GM18502 (cell line): Measurements from ENCODE around the gene SMC4.

Experiments used
- ATAC-seq: cut with Tn5 transposase; IDR thresholded peaks from one replicate; pipeline ENCODE4 v1.9.1; 2021; ENCODE audit warnings: mild to moderate bottlenecking; ENCODE audit not compliant: unreplicated experiment, poor library complexity

Gene SMC4

DNA sequence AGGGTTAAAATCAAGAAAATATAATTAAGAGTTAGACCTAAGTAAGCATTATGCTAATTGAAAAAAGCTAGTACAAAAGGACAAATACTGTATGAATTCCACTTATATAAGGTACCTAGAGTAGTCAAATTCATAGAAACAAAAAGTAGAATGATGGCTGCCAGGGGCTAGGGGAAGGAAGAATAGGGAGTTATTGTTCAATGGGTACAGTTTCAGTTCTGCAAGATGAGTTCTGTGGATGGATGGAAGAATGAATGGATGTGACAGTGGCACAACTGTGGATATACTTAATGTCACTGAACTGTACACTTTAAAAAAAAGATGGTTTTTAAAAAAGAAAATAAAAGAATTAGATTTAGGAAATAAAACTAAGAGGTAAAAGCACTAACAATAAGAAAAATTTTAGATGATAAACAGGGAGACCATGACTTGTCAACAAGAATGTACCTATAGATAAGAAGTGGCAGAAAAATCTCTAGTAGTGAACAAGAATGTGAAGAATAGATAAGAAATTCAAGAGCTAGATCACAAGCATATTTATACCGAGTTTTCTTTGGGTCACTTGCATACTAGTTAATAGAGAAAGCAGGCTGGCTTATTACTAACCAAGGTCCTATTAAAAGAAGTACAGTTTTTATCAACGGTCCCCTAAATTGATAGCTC lies 6.0 kb upstream of the SMC4 start:
- no peak for ATAC-seq

DNA sequence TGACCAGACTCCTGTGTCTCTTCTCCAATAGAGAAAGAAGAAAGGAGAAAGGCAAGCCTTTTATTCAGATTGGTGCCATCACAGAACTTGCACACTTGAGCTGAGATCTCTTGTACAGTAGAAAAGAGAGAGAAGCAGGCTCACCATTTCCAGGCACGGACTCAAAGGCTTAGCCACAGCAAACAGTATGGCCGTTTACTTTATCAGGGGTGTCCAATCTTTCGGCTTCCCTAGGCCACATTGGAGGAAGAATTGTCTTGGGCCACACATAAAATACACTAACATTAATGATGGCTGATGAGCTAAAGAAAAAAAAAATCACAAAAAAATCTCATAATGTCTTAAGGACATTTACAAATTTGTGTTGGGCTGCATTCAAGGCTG lies 5.4 kb upstream of the SMC4 start:
- no peak for ATAC-seq

DNA sequence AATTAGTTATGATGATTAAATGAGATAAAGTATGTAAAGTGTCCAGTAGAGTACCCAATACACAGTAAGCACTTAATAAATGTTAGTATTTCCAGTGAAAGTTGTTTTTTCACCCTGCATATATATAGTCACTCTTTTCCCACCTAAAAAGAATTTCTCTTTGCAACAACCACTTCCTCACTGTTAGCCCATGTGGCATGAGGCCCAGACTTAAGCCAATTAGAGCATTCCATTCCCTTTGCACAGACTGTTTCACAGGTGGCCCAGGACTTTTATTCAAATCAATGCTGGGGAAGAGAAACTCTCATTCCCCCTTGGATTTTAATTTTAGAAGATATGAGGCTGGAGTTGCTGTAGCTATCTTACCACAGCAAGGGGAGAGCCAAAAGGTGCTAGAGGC lies 4.2 kb upstream of the SMC4 start:
- ATAC-seq, result no peak

DNA sequence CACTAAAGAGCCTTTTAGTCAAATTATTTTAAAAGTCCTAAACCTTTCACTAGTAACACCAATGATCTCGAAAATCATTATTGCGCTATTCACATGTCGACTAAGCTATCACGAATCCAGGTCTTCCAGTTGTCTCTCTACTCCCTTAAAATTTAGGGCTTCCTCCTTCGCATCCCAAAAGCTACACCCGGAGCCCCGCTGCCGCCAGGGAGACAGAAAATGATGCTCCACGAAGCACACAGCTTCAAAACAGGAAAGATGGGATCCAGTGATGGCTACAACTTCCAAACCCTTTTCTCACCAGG lies 678 bp upstream of the SMC4 start:
- ATAC-seq, result peak; percentile 9

DNA sequence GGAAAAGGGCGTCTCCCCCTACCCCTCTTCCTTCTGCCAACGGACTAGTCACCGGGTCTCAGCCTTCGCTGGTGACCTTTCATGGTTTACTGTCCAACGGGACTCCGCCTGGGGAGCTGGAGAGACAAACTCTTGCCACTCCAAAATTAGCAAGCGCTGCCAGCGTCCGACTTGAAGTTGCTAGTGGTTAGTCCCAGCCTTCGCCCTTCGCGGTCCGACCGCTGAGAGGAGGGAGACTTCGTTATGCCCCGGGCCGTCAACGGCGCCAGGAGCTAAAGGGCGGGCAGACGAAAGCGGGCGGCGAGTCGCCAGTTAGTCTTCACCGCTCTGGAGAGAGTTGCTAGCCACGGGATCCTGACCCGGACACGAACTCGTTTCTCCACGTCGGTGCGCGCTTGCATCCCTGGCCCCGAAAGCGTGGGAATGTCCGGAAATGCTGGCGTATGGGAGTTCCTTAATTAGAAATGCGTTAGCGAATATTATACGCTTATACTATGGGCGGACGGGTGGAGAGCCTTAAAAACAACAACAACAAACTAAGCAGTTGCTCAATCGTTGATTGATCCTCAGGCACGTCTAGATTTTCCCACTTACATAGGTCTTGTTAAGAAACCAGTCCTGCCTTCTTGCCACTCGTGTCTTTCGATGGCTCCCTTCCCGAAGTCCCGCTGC lies 716 bp downstream of the SMC4 start:
- ATAC-seq, result peak; percentile 21

DNA sequence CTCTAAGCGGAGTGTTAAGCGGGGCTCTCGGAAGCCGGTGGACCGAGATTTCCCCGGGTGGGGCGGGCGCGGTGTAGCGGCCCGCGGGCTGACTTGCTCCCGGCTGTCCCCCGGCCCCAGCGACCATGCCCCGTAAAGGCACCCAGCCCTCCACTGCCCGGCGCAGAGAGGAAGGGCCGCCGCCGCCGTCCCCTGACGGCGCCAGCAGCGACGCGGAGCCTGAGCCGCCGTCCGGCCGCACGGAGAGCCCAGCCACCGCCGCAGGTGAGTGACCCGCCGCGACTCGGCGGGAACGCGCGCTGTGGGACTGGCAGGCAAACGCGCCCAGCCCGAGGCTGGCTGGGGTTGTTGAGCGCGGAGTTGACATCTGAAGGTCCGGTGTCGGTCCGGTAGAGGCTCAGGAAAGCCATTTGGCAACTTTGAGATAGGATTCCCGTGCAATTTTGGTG lies 1.3 kb downstream of the SMC4 start:
- no peak for ATAC-seq

DNA sequence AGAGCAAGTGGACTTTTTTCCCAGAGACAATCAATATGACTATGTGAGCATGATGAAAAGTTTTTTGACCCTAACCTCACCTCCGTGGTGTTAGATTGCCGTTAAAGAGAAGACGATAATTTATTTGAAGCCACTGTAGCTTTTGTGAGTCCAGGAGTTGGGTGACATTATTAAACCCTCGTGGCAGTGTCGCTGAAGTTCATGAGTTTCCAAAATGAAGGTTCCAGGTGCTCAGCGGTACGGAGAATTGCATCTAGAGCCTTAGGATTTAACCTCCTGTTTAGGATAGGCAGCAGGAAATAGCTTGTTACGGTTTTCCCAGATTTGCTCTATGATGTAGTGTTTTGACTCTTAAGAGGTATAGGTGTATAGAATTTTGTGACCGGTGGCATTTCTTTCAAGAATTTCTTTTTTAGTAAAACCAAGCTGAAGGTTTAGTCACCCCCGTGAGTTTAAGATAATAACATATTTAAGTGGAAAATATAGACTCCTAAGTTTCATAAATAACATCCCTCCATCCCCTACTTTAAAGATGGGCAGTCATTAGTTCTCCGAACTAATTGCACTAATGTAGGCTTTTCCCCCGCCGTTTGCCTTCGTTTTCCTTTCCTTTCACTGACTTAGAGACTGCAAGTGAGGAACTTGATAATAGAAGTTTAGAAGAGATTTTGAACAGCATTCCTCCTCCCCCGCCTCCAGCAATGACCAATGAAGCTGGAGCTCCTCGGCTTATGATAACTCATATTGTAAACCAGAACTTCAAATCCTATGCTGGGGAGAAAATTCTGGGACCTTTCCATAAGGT lies 2.0 kb downstream of the SMC4 start:
- no peak for ATAC-seq

DNA sequence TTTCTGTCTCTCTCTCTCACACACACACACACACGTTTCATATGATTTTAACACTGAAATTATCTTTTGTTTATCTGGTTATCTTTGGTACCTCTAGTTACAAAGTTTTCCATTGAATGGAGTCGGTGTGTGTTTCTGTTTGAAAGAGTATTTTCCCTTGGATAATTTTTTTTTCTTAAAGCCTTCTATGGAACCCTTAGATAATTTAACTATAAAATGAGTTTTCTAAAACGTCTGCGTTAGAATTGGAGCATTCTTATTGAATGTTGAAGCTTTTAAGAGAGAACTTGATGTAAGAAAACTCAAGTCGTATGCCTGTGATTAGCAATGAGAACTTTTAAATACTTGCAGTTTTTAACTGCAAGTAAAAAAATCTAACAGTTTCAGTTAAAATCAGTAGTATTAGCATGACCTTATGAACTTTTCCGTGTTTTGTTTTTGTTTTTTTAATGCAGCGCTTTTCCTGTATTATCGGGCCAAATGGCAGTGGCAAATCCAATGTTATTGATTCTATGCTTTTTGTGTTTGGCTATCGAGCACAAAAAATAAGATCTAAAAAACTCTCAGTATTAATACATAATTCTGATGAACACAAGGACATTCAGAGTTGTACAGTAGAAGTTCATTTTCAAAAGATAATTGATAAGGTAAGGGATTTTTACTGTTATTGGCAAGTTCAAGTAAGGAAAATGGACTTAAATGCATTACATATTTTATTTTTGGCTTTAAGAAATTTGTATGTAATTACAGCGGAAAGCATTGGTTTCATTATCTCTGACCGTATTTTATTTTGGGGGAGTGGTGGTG lies 3.0 kb downstream of the SMC4 start:
- ATAC-seq, result no peak

DNA sequence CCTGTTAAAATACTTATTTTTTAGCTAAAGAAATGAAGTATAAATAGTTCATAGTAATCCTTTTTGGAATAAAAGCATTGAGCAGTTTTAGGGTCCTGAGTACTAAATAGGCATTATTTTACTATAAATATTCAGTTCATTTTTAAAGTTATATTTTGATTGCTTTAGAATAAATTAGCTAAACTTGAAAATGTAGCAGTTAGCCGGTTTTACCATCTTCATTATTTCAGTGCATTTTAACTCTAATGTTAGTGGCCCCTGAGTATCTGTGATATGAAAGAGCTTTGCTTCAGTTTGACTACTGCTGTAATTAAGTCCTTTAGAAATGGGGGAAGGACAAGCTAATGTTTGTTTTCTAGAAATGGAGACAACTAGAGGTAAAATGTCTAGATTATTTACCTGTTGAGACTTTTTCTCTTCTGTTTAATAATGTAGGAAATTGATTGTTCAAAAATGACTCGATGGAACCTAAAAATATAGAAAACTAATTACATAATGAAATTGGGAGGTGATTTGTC lies 3.6 kb downstream of the SMC4 start:
- ATAC-seq, result no peak

DNA sequence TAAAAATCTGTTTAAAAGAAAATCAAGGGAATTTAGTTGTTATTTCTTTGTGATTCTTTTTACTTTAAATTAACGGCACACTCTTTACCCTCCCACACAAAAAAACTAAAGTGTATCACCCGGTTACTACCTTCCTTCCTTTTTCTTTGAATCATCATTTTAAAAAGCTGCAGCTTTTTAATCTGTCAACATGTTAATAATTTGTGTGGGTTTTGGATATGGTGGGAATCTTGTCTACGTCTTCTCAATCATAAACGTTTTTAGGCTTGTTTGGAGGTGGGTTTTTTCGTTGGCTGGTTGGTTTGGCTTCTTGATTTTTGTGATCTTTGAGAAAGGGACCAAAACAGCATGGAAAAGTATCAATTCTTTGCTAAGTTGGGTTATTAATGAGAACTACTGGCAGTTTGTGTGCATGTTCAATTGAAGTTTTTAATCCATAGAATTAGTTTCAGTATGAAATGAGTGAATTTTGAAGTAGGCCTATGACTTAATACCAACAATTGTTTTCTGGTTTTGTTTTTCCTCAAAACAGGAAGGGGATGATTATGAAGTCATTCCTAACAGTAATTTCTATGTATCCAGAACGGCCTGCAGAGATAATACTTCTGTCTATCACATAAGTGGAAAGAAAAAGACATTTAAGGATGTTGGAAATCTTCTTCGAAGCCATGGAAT lies 4.5 kb downstream of the SMC4 start:
- ATAC-seq, result no peak

DNA sequence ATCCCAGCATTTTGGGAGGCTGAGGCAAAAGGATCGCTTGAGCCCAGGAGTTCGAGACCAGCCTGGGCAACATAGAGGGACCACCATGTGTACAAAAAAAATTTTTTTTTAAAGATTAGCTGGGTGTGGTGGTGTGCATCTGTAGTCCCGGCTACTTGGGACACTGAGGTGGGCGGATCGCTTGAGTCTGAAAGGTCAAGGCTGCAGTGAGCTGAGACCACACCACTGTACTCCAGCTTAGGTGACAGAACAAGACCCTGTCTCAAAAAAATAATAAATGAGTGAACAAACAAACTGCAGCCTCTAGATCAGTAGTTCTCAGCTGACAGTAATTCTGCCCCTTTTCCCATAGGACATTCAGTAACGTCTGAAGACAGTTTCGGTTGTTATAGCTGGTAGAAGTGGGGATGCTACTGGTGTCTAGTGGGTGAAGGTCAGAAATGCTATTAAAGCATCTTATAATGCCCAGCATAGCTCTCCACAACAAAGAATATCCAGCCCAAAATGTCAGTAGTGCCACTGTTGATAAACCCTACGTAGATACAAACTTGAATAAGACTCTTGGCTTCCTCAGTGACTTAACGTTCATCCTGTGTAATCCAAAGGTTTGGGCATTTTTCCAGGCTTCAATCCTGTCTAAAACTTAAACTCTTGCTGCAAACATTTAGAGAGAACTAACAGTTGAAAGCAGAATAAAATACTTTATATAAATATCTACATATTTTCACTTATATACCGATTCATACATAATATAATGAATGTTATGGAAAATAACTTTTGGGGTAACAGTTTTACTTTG lies 10.6 kb downstream of the SMC4 start:
- no peak for ATAC-seq

DNA sequence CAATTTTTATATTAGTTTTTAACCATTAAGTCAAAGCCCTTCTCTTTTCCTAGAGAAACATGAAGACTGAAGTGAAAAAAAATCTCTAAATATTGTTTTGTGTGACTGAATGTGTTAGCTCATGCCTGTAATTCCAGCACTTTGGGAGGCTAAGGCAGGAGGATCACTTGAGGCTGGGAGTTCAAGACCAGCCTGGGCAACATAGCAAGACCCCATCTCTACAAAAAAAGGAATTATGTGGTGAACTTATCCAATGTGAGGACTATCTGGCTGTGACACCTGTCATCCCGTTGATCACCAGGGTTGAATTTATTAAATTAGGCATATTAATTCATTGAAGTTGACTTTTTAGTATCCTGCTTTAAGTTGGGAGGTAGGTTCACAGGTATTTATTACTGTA lies 13.0 kb downstream of the SMC4 start:
- no peak for ATAC-seq

DNA sequence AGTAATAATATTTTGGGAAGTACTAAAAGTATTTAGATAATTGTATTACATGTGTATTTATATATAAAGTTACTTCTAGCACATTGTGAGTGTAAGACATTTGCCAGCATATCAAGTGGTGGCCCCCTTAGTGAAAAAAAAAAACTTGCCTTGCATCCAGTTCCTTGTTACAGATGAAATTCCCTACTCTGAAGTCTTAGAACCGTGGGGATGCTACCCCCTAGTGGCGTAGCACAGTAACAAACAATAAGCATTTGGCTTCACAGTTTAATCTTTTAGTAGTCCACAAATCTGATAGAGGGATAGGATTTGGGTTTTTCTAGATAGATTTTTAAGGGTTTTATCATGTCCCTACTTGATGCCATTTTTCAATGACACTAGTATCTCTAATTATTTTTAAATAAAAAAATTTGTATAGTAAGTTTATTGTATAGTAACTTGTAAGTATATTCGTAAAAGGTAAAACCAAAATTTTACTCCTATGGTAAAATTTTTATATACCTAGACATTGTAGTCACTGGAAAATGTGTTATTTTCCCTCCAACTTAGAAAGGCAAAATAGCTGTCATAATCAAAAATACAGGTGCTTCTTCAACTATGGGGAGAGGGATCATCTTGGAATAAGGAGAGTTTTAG lies 14.3 kb downstream of the SMC4 start:
- ATAC-seq, result peak; percentile 77

DNA sequence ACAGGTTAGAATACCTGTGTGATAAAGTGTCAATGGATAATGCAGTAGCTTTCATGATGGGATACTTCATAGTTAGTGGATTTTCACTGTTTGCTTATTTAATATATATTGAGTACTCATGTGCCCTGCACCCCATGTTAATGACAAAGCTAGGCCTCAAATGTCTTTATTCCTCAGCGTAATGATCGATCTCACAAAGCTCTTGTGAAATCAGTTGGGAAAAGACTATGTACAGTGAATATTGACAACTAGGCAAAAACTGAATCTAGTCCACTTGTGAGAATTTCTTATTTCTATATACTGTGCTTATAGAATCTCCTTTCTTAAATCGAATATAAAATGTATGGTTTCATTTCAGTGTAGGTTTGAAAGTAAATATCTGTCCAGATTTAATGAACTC lies 17.9 kb downstream of the SMC4 start:
- ATAC-seq, result no peak

DNA sequence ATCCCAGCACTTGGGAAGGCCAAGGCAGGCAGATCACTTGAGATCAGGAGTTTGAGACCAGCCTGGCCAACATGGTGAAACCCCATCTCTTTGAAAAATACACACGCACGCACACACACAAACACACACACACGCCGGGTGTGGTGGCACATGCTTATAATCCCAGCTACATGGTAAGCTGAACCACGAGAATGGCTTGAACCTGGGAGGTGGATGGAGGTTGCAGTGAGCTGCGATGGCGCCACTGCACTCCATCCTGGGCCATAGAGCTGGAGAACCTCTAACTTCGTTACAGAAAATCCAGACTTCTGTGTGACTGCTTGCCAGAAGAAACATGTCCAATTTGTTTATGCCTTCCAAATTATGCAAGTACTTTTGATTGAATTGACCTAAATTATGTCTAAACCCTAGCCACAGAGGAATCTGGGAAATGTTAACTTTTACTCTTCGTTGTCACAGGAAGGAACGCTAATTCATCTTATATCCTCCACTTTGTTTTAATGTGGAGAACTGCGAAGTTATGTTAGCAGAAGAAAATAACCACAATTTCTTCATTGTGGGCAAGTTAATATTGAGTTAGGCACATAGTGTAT lies 28.5 kb downstream of the SMC4 start:
- no peak for ATAC-seq

DNA sequence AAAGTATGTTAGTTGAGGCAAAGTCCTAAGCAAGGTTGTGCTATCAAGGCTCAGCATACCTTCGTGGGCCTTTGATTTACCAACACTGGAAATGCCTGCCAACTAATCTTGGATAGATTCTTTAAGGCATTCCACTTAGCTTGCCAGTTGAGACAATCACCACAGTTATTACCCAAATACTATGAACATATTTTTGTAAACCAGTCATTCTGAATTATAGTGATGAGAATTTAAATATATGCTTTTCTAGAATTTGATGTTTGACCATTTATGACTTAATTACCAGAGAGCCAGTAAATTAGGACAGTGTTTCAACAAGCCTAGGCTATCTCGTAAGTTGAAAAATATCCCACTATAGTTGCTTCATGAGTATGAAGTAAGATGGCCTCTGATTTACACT lies 34.6 kb downstream of the SMC4 start:
- no peak for ATAC-seq

DNA sequence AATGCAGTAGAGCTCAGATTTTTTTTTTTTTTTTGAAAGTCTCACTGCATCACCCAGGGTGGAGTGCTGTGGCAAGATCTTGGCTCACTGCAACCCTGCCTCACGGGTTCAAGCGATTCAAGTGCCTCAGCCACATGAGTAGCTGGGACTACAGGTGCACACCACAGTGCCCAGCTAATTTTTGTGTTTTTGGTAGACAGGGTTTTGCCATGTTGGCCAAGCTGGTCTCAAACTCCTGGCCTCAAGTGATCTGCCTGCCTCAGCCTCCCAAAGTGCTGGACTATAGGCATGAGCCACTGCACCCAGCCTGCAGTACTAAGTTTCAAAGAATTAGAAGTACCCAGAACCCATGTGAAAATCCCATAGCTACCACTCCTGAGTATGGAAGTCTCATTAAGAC lies 35.6 kb downstream of the SMC4 start:
- ATAC-seq, result no peak

DNA sequence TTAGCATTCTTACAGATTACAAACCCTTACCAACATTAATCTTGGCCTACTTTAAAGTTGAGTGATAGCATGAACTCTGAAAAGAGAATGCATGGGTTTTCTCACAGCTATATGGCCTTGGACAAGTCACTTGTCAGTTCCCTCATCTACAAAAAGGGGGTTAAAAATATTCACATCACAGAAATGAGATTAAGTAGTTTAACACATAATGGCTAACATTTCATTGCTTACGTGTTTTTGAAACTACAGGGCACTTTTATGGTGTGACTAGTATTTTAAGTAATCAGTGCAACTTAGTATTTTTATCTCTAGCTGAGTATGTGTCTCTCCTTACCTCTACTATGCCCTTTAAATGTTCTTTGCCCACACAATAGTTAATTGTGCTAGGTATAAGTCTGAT lies 36.3 kb downstream of the SMC4 start:
- ATAC-seq, result no peak

DNA sequence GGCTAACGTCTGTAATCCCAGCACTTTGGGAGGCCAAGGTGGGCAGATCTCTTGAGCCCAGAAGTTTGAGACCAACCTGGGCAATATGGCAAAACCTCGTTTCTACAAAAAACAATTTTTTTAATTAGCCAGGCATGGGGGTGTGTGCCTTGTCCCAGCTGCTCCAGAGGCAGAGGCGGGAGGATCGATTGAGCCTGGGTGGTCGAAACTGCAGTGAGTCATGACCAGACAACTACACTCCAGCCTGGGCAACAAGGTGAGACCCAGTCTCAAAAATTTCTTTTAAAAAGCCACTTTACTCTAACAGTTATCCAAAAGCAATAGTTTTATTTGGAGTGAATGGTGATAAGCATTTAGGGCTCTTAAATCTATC lies 37.6 kb downstream of the SMC4 start:
- ATAC-seq, result no peak
